Glutamatergic neuron (in vitro differentiated cells): ENCODE measurements around the gene TEDC1. TPM values are rescaled to one million over a fixed set of nuclear protein-coding genes. Genes with fewer than 3 reads are reported as not detected.

ENCODE experiments used
- DNase-seq: peaks from one replicate; pipeline ENCODE4 v3.0.0; 2022
- H3K27ac Mint-ChIP-seq: one replicate; pipeline ENCODE4 v1.8.0; 2020; ENCODE audit warnings: mild to moderate bottlenecking, mixed read lengths, inconsistent platforms; ENCODE audit not compliant: unreplicated experiment
- H3K27me3 Mint-ChIP-seq: one replicate; pipeline ENCODE4 v1.8.0; 2020; ENCODE audit warnings: mild to moderate bottlenecking, moderate library complexity, mixed read lengths, inconsistent platforms; ENCODE audit not compliant: unreplicated experiment
- H3K36me3 Mint-ChIP-seq: one replicate; pipeline ENCODE4 v1.8.0; 2020; ENCODE audit warnings: mild to moderate bottlenecking, mixed read lengths, inconsistent platforms; ENCODE audit not compliant: unreplicated experiment
- H3K4me1 Mint-ChIP-seq: one replicate; pipeline ENCODE4 v1.8.0; 2020; ENCODE audit warnings: mild to moderate bottlenecking, low read depth, mixed read lengths, inconsistent platforms; ENCODE audit not compliant: unreplicated experiment
- H3K4me3 Mint-ChIP-seq: one replicate; pipeline ENCODE4 v1.8.0; 2020; ENCODE audit warnings: mild to moderate bottlenecking, mixed read lengths, inconsistent platforms; ENCODE audit not compliant: unreplicated experiment
- H3K9me3 Mint-ChIP-seq: one replicate; pipeline ENCODE4 v1.8.0; 2020; ENCODE audit warnings: mild to moderate bottlenecking, moderate library complexity, mixed read lengths, inconsistent platforms; ENCODE audit not compliant: unreplicated experiment
- total RNA-seq: library from RNA; stranded (reverse); fragmentation: NEBNext Ultra II Directional; extraction: Animal tissue kit (Norgen Biotek cat#: 25700); gene quantifications from one replicate; pipeline ENCODE4 v1.2.1, GENCODE V29; 2021; ENCODE audit not compliant: unreplicated experiment
- TF ChIP-seq, protein P1 (sequence below): fragments of 200-600 bp; sonication (generic); IDR thresholded peaks from one replicate; pipeline ENCODE4 v1.5.0; 2021; ENCODE audit not compliant: partially characterized antibody, unreplicated experiment

Gene TEDC1
- total RNA-seq, 1 donor from 2014 or later = 13.8 TPM

DNA sequence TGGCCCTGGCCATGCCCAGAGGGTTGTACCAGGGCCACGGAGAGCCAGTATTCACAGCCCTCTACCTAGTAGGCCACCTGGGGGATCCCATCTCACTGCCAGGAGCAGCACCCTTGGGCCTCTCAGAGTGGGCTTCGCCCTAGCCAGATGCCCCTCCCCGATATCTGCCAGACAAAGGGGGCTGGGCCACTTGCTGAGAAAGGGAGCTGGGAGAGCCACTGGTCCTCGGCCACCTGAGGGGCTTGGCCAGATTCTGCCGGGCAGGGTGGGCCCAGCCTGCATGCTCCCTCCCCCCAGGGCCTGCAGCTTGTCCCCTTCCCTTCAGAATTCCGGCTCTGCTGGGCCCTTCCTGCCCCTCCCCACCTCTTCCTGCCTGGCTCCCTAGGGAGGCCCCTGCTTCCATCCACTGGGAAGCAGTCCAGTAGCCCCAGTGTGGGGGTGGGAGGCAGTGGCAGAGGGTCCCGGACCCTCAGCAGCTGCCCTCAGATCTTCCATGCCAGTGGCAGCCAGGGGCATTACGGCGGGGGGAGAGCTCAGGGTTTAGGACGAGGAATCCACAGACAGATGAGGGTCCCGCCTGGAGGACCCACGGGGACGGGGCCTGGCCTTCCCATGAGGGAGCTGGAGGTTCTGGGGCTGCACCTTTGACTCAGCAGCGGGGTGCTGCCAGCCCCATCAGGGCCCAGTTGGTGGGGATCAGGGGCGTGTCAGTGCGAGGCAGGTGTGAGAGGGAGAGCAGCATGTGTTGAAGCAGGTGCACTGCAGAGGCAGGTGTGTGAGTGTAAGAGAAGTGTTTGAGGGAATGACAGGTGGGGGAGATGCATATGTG, 14.0 kb upstream of the TEDC1 start:
- TF ChIP-seq, protein P1, sequence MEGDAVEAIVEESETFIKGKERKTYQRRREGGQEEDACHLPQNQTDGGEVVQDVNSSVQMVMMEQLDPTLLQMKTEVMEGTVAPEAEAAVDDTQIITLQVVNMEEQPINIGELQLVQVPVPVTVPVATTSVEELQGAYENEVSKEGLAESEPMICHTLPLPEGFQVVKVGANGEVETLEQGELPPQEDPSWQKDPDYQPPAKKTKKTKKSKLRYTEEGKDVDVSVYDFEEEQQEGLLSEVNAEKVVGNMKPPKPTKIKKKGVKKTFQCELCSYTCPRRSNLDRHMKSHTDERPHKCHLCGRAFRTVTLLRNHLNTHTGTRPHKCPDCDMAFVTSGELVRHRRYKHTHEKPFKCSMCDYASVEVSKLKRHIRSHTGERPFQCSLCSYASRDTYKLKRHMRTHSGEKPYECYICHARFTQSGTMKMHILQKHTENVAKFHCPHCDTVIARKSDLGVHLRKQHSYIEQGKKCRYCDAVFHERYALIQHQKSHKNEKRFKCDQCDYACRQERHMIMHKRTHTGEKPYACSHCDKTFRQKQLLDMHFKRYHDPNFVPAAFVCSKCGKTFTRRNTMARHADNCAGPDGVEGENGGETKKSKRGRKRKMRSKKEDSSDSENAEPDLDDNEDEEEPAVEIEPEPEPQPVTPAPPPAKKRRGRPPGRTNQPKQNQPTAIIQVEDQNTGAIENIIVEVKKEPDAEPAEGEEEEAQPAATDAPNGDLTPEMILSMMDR = no peak
- Mint-ChIP-seq H3K4me3 (peak overlapping the region; percentile 61), H3K9me3 (peaks cover 4% of the 10 kb centered on the region), H3K27me3 (peaks cover 13% of the 10 kb centered on the region), H3K36me3 (no peaks in the 10 kb centered on the region), H3K4me1 (peaks cover 2% of the 10 kb centered on the region), H3K27ac (no peak overlapping the region)
- DNase-seq = no peak

DNA sequence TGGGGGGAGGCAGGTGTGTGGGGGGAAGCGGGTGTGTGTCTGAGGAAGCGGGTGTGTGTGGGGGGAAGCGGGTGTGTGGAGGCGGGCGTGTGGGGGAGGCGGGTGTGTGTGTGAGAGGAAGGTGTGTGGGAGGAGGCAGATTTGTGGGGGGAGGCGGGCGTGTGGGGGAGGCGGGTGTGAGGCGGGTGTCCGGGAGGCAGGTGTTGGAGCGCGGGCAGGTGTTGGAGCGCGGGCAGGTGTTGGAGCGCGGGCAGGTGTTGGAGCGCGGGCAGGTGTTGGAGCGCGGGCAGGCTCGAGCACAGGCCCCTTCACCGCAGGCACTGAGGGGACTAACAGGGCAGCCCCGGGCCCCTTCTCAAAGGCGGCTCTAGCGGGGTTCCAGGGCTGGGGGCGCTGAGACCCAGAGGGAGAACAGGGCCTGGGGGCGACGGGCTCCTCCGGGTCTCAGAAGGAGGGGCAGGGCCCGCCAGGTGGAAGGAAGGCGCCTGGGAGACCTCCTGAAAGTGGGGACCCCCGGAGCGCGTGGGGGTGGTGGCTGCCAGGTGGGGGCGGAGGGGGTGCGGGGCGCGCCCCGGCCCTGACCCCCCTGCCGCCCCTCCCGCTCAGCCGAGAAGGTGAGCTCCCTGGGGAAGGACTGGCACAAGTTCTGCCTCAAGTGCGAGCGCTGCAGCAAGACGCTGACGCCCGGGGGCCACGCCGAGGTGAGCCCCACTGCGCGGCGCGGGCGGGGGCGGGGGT, 13.2 kb upstream of the TEDC1 start:
- Mint-ChIP-seq H3K9me3 (peaks cover 5% of the 10 kb centered on the region), H3K4me1 (peaks cover 5% of the 10 kb centered on the region), H3K4me3 (peak overlapping the region; percentile 61), H3K27me3 (peaks cover 11% of the 10 kb centered on the region), H3K27ac (no peak overlapping the region), H3K36me3 (no peaks in the 10 kb centered on the region)
- DNase-seq = no peak
- TF ChIP-seq, protein P1 = no peak

DNA sequence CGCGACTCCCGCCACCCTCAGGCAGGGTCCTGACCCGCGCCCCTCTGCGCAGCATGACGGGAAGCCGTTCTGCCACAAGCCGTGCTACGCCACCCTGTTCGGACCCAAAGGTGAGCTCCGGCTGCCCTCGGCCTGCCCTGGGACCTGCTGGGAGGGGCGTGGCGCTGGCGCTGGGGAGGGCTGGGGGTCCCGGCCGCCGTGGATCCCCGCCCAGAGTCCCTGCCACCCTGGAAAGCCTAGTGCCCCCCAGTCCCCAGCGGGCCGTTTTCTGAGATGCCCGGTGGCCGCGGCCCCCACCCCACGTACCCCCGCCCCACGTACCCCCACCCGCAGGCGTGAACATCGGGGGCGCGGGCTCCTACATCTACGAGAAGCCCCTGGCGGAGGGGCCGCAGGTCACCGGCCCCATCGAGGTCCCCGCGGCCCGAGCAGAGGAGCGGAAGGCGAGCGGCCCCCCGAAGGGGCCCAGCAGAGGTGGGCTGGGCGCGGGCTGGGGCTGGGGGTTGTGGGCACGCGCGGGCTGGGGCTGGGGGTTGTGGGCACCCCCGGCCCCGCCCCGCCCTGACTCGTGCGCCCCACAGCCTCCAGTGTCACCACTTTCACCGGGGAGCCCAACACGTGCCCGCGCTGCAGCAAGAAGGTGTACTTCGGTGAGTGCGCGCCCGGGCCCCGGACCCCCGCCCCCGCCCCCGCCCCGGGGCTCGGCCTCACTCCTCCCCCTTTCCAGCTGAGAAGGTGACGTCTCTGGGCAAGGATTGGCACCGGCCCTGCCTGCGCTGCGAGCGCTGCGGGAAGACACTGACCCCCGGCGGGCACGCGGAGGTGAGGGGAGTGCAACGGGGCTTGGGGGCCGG, 12.4 kb upstream of the TEDC1 start:
- H3K4me3 Mint-ChIP-seq = no peak overlapping the region
- TF ChIP-seq, protein P1 = no peak
- H3K27me3 Mint-ChIP-seq = peaks cover 11% of the 10 kb centered on the region
- no peak overlapping the region for H3K27ac Mint-ChIP-seq
- peaks cover 5% of the 10 kb centered on the region for H3K4me1 Mint-ChIP-seq
- peaks cover 5% of the 10 kb centered on the region for H3K9me3 Mint-ChIP-seq
- no peak for DNase-seq
- no peaks in the 10 kb centered on the region for H3K36me3 Mint-ChIP-seq

DNA sequence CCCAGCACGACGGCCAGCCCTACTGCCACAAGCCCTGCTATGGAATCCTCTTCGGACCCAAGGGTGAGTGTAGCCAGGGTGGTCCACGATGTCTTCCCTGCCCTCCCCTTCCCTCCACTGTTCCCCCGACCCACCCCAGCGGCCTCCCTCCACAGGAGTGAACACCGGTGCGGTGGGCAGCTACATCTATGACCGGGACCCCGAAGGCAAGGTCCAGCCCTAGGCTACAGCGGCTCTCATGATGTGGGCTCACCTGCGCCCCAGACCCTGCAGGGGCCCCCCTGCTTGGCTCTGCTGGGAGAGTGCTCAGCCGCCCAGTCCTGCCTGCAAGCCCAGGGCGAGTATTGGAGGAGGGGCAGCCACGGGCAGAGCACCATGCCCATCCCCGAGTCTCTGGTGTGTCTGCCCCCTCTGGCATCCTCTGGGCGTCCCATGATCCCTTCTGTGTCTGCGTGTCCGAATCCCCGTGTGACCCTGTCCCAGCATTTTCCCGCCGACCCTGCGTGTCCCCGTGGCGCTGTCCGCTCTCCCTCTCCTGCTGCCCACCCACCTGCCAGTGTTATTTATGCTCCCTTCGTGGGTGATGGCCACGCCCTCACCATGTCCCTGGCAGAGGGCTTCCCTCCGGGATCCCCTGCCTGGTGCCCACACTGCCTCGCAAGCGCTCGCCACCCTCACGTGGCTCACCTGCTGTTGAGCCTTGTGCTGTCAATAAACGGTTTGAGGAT, 11.5 kb upstream of the TEDC1 start:
- TF ChIP-seq, protein P1 = no peak
- no peaks in the 10 kb centered on the region for H3K36me3 Mint-ChIP-seq
- no peak overlapping the region for H3K27ac Mint-ChIP-seq
- peaks cover 5% of the 10 kb centered on the region for H3K9me3 Mint-ChIP-seq
- peaks cover 15% of the 10 kb centered on the region for H3K27me3 Mint-ChIP-seq
- H3K4me3 Mint-ChIP-seq = no peak overlapping the region
- peaks cover 7% of the 10 kb centered on the region for H3K4me1 Mint-ChIP-seq
- no peak for DNase-seq
